Caco-2 (cell line): ENCODE data around the gene PALM2AKAP2. TPM values are rescaled to one million over a fixed set of nuclear protein-coding genes. Genes with fewer than 3 reads are reported as not detected.

Experiments used
- BruUV-seq: library from RNA; stranded (reverse); fragments of 400-500 nt; replicated peaks from 2 replicates; lab custom pipeline; 2021; lab: Mats Ljungman, UMichigan
- CTCF ChIA-PET: fragments of 300-600 bp; sonication (Branson Sonifier 250); formaldehyde crosslinking; loops from one replicate; lab custom pipeline; 2022; ENCODE audit warnings: antibody characterized with exemption; lab: Charles Lee
- POLR2A ChIA-PET: fragments of 300-600 bp; sonication (Branson Sonifier 250); formaldehyde crosslinking; loops from one replicate; lab custom pipeline; 2022; ENCODE audit warnings: antibody characterized with exemption; lab: Charles Lee
- DNase-seq, 2 experiments: peaks; one replicate each; pipeline versions ENCODE4 v3.0.0 to v3.0.0-alpha.2; 2020 to 2022
- H3K27me3 ChIP-seq: replicated peaks from 2 replicates; pipeline ENCODE4 v1.6.0; 2011; ENCODE audit warnings: low read length; ENCODE audit not compliant: control insufficient read depth, insufficient read depth
- H3K36me3 ChIP-seq: 2 replicates; pipeline ENCODE4 v1.5.1; 2011; ENCODE audit warnings: low read length; ENCODE audit not compliant: control insufficient read depth, insufficient read depth
- H3K4me1 ChIP-seq: fragments of 250-450 bp; sonication (Bioruptor Pico); 2 replicates; pipeline ENCODE4 v1.5.1; 2020; ENCODE audit warnings: mild to moderate bottlenecking
- H3K4me3 ChIP-seq: 2 replicates; pipeline ENCODE4 v1.5.1; 2011; ENCODE audit warnings: low read depth, mild to moderate bottlenecking, control low read depth, low read length
- H3K9me3 ChIP-seq: fragments of 250-450 bp; sonication (Bioruptor Pico); 2 replicates; pipeline ENCODE4 v1.5.1; 2020; ENCODE audit warnings: mild to moderate bottlenecking, moderate library complexity
- H3K27ac Mint-ChIP-seq: one replicate; pipeline ENCODE4 v1.8.0; 2022; ENCODE audit warnings: mixed read lengths; ENCODE audit not compliant: unreplicated experiment
- H3K27me3 Mint-ChIP-seq: one replicate; pipeline ENCODE4 v1.8.0; 2022; ENCODE audit warnings: mixed read lengths; ENCODE audit not compliant: insufficient read depth, unreplicated experiment
- H3K36me3 Mint-ChIP-seq: one replicate; pipeline ENCODE4 v1.8.0; 2022; ENCODE audit warnings: mild to moderate bottlenecking, mixed read lengths; ENCODE audit not compliant: insufficient read depth, unreplicated experiment
- H3K4me1 Mint-ChIP-seq: one replicate; pipeline ENCODE4 v1.8.0; 2022; ENCODE audit warnings: low read depth, mixed read lengths; ENCODE audit not compliant: unreplicated experiment
- H3K4me3 Mint-ChIP-seq: one replicate; pipeline ENCODE4 v1.8.0; 2022; ENCODE audit warnings: mild to moderate bottlenecking, moderate library complexity, mixed read lengths; ENCODE audit not compliant: unreplicated experiment
- H3K9me3 Mint-ChIP-seq: one replicate; pipeline ENCODE4 v1.8.0; 2022; ENCODE audit warnings: mixed read lengths; ENCODE audit not compliant: unreplicated experiment
- intact Hi-C: fragments of 100-400 bp; cut with micrococcal nuclease; formaldehyde crosslinking; loops from one replicate; pipeline ENCODE4 v1.10.0; 2022; ENCODE audit not compliant: unreplicated experiment
- total RNA-seq: library from RNA; stranded (reverse); gene quantifications from 2 replicates; pipeline ENCODE4 v1.2.3, GENCODE V29; 2022
- TF ChIP-seq, protein P1 (sequence below), 2 experiments: fragments of 200-600 bp in 1 of 2; IDR thresholded peaks; 1 replicate in 1 of 2; 2 replicates in 1 of 2; pipeline versions ENCODE4 v1.5.1 to v1.8.0; 2011 to 2022; ENCODE audit warnings: antibody characterized with exemption in 1 of 2, control low read depth in 1 of 2, inconsistent platforms in 1 of 2, low read depth in 1 of 2, low read length in 1 of 2, mild to moderate bottlenecking in 1 of 2, moderate library complexity in 1 of 2; ENCODE audit not compliant: insufficient read depth in 1 of 2, severe bottlenecking in 1 of 2, unreplicated experiment in 1 of 2

PALM2AKAP2 gene
- total RNA-seq, 1 experiment from 2014 or later = 0.54 TPM

DNA sequence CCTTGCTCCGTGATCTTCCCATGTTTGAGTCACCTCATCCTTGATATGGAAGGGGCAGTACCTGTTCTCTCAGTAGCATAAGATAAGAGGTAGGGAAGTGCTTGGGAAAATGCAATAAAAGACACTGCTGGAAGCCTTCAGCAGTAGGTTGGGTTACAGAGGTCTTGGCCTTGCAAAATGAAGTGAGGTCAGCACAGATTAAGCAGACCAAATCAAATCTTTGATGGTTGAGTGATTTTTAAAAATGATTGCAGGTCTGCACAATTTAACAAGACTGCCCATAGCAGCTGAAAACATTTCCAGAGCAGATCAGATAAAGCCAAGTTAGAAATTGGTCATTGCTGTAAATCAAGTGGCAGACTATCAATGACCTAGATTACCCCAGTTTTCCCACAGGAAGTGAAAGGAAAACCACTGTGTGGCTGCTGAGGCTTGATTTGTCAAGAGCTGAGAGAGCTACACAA, 32.9 kb downstream of the PALM2AKAP2 start:
- H3K27ac Mint-ChIP-seq = no peak overlapping the region
- peaks cover 12% of the 10 kb centered on the region for H3K27me3 Mint-ChIP-seq
- no peaks in the 10 kb centered on the region for H3K36me3 ChIP-seq
- H3K9me3 ChIP-seq = no peaks in the 10 kb centered on the region
- H3K4me1 Mint-ChIP-seq = no peaks in the 10 kb centered on the region
- H3K4me3 Mint-ChIP-seq = no peak overlapping the region
- TF ChIP-seq, protein P1, sequence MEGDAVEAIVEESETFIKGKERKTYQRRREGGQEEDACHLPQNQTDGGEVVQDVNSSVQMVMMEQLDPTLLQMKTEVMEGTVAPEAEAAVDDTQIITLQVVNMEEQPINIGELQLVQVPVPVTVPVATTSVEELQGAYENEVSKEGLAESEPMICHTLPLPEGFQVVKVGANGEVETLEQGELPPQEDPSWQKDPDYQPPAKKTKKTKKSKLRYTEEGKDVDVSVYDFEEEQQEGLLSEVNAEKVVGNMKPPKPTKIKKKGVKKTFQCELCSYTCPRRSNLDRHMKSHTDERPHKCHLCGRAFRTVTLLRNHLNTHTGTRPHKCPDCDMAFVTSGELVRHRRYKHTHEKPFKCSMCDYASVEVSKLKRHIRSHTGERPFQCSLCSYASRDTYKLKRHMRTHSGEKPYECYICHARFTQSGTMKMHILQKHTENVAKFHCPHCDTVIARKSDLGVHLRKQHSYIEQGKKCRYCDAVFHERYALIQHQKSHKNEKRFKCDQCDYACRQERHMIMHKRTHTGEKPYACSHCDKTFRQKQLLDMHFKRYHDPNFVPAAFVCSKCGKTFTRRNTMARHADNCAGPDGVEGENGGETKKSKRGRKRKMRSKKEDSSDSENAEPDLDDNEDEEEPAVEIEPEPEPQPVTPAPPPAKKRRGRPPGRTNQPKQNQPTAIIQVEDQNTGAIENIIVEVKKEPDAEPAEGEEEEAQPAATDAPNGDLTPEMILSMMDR (IDR thresholded peaks at IDR 0.05; ENCODE audit: insufficient read depth in 1 of 2, low read depth in 1 of 2, low read length in 1 of 2, severe bottlenecking in 1 of 2, unreplicated experiment in 1 of 2) = no peak
- no peaks in the 10 kb centered on the region for H3K27me3 ChIP-seq
- H3K4me3 ChIP-seq = no peak overlapping the region
- intact Hi-C loops = no loop called here
- BruUV-seq = no TSS peak
- POLR2A ChIA-PET = no interaction called here
- no peaks in the 10 kb centered on the region for H3K36me3 Mint-ChIP-seq
- H3K9me3 Mint-ChIP-seq = no peaks in the 10 kb centered on the region
- no peaks in the 10 kb centered on the region for H3K4me1 ChIP-seq
- CTCF ChIA-PET = no interaction called here
- DNase-seq = no peak

DNA sequence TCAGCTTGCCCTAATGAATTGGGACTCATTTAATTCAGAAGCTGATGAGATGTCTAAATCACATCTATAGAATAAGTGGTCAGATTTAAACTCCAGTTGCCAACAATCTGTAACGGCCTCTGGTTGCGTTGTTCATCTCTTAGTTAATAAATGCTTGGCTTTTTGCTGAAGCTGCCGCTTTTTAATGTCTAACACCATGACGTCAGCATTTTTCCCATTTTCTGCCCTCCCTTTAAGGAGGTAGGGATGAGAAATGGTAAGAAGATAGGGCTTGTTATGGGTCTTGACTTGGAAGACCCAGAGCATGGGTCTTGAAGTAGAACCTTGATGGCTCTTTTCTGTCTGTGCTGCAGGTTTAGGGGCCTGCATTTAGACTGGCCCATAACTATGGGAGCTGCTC, 33.3 kb downstream of the PALM2AKAP2 start:
- H3K4me1 Mint-ChIP-seq = no peaks in the 10 kb centered on the region
- ChIA-PET POLR2A (no interaction called here), CTCF (no interaction called here)
- no TSS peak for BruUV-seq
- H3K27me3 ChIP-seq = no peaks in the 10 kb centered on the region
- H3K36me3 Mint-ChIP-seq = no peaks in the 10 kb centered on the region
- intact Hi-C loops = no loop called here
- no peak overlapping the region for H3K4me3 Mint-ChIP-seq
- H3K4me1 ChIP-seq = no peaks in the 10 kb centered on the region
- TF ChIP-seq, protein P1 (IDR thresholded peaks at IDR 0.05; ENCODE audit: insufficient read depth in 1 of 2, low read depth in 1 of 2, low read length in 1 of 2, severe bottlenecking in 1 of 2, unreplicated experiment in 1 of 2) = no peak
- H3K27ac Mint-ChIP-seq = no peak overlapping the region
- H3K9me3 Mint-ChIP-seq = no peaks in the 10 kb centered on the region
- no peaks in the 10 kb centered on the region for H3K36me3 ChIP-seq
- peaks cover 12% of the 10 kb centered on the region for H3K27me3 Mint-ChIP-seq
- DNase-seq = no peak
- no peaks in the 10 kb centered on the region for H3K9me3 ChIP-seq
- H3K4me3 ChIP-seq = no peak overlapping the region

- POLR2A ChIA-PET = no interaction called here
- H3K4me3 Mint-ChIP-seq = no peak overlapping the region
Observed at GRCh38 chr9:109813829-109814228, 33.8 kb downstream of the PALM2AKAP2 start.

More at GRCh38 chr9:109813829-109814228, 33.8 kb downstream of the PALM2AKAP2 start:
- H3K4me3 ChIP-seq = no peak overlapping the region
- H3K4me1 Mint-ChIP-seq = no peaks in the 10 kb centered on the region
- intact Hi-C loops = no loop called here
- no peaks in the 10 kb centered on the region for H3K36me3 Mint-ChIP-seq
- peaks cover 12% of the 10 kb centered on the region for H3K27me3 Mint-ChIP-seq
- H3K27ac Mint-ChIP-seq = no peak overlapping the region
- no peaks in the 10 kb centered on the region for H3K4me1 ChIP-seq
- DNase-seq = no peak
- BruUV-seq = no TSS peak
- H3K9me3 ChIP-seq = no peaks in the 10 kb centered on the region
- H3K9me3 Mint-ChIP-seq = no peaks in the 10 kb centered on the region
- CTCF ChIA-PET = no interaction called here
- H3K36me3 ChIP-seq = no peaks in the 10 kb centered on the region
- H3K27me3 ChIP-seq = no peaks in the 10 kb centered on the region
- TF ChIP-seq, protein P1 (IDR thresholded peaks at IDR 0.05; ENCODE audit: insufficient read depth in 1 of 2, low read depth in 1 of 2, low read length in 1 of 2, severe bottlenecking in 1 of 2, unreplicated experiment in 1 of 2) = no peak
